Ovary (tissue), 3 donors: ENCODE measurements around the gene GPATCH4.

Experiments
- EP300 ChIP-seq: sonication (generic); formaldehyde crosslinking; IDR thresholded peaks from one replicate; pipeline ENCODE4 v1.6.1; 2017; ENCODE audit warnings: antibody characterized with exemption
- TF ChIP-seq, protein P1 (sequence below), 3 donors: fragments of 450-650 bp in 2 of 3; fragments of 200-600 bp in 1 of 3; IDR thresholded peaks; one replicate each; pipeline versions ENCODE4 v1.5.1 to v1.8.0; 2016 to 2022; ENCODE audit warnings: antibody characterized with exemption in 3 of 3, mild to moderate bottlenecking in 1 of 3
- donor health status: DM: no; HTN: no; CAD: no.

DNA sequence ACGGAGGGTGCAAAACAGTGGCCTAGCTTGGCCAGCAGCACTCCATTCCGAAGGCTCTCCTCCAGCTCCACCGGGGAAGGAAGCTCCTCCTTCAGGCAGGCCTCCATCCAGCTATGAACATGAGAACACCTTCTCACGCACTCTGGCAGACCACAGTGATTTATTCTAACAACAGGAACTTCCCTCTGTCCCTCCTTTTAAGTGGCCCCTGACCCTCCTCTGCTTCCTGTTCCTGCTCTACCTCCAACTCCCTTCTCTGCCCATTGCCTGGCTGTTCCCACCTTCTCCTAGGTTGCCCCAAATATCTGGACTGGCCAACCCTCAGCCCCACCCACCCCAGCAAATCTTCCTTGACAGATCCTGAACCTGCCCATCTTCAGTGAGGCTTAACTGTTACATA lies 34.8 kb downstream of the GPATCH4 start:
- TF ChIP-seq, protein P1, sequence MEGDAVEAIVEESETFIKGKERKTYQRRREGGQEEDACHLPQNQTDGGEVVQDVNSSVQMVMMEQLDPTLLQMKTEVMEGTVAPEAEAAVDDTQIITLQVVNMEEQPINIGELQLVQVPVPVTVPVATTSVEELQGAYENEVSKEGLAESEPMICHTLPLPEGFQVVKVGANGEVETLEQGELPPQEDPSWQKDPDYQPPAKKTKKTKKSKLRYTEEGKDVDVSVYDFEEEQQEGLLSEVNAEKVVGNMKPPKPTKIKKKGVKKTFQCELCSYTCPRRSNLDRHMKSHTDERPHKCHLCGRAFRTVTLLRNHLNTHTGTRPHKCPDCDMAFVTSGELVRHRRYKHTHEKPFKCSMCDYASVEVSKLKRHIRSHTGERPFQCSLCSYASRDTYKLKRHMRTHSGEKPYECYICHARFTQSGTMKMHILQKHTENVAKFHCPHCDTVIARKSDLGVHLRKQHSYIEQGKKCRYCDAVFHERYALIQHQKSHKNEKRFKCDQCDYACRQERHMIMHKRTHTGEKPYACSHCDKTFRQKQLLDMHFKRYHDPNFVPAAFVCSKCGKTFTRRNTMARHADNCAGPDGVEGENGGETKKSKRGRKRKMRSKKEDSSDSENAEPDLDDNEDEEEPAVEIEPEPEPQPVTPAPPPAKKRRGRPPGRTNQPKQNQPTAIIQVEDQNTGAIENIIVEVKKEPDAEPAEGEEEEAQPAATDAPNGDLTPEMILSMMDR (IDR thresholded peaks at IDR 0.05): no peak
- no peak for TF ChIP-seq EP300
